Stimulated activated memory B cell treated with anti-CD40 and anti-IgM and Interleukin-4, amounts not matched to agents 10 μg/mL and 1 μg/mL and 100 μg/mL, for 72 hours (primary cell): Measurements from ENCODE around the gene MPC1.
"Not testable (repeated sequence)": the region's sequence is repeated elsewhere in the genome, so short reads cannot be mapped to it uniquely, and the experiment has no call there.

Experiments
- ATAC-seq: fragments of 150-1000 bp; cut with Tn5 transposase; 2 replicates; pipeline ENCODE4 v1.10.0; 2021
- H3K27ac Mint-ChIP-seq: one replicate; pipeline ENCODE4 v1.8.0; 2022; ENCODE audit warnings: mild to moderate bottlenecking, mixed read lengths
- H3K27me3 Mint-ChIP-seq: one replicate; pipeline ENCODE4 v1.8.0; 2022; ENCODE audit warnings: mixed read lengths
- H3K36me3 Mint-ChIP-seq: one replicate; pipeline ENCODE4 v1.8.0; 2022; ENCODE audit warnings: mixed read lengths
- H3K4me1 Mint-ChIP-seq: one replicate; pipeline ENCODE4 v1.8.0; 2022; ENCODE audit warnings: mixed read lengths
- H3K4me3 Mint-ChIP-seq: one replicate; pipeline ENCODE4 v1.8.0; 2022; ENCODE audit warnings: mild to moderate bottlenecking, moderate library complexity, mixed read lengths
- H3K9me3 Mint-ChIP-seq: one replicate; pipeline ENCODE4 v1.8.0; 2022; ENCODE audit warnings: mixed read lengths

Gene MPC1

GRCh38 chr6:166351715-166352285 lies 30.9 kb downstream of the MPC1 start:
- peaks cover 6% of the 10 kb centered on the region for H3K36me3 Mint-ChIP-seq
- ATAC-seq: peak; percentile 95

GRCh38 chr6:166348305-166348949 lies 34.3 kb downstream of the MPC1 start:
- no peak for ATAC-seq
- Mint-ChIP-seq H3K27ac (no peak overlapping the region), H3K36me3 (peaks cover 6% of the 10 kb centered on the region), H3K4me3 (no peak overlapping the region), H3K27me3 (no peaks in the 10 kb centered on the region), H3K9me3 (no peaks in the 10 kb centered on the region), H3K4me1 (peaks cover 23% of the 10 kb centered on the region)

More at GRCh38 chr6:166351715-166352285, 30.9 kb downstream of the MPC1 start:
- Mint-ChIP-seq H3K9me3 (no peaks in the 10 kb centered on the region), H3K4me1 (peaks cover 19% of the 10 kb centered on the region), H3K27me3 (no peaks in the 10 kb centered on the region), H3K27ac (peak overlapping the region; percentile 67), H3K4me3 (peak overlapping the region; percentile 62)

- ATAC-seq: no peak
- peaks cover 21% of the 10 kb centered on the region for H3K4me1 Mint-ChIP-seq
- peaks cover 6% of the 10 kb centered on the region for H3K36me3 Mint-ChIP-seq
- no peak overlapping the region for H3K4me3 Mint-ChIP-seq
- H3K27me3 Mint-ChIP-seq: no peaks in the 10 kb centered on the region
- H3K9me3 Mint-ChIP-seq: no peaks in the 10 kb centered on the region
- H3K27ac Mint-ChIP-seq: no peak overlapping the region
Observed at GRCh38 chr6:166346965-166347364, 35.8 kb downstream of the MPC1 start.

- Mint-ChIP-seq H3K36me3 (peaks cover 1% of the 10 kb centered on the region), H3K4me1 (peaks cover 16% of the 10 kb centered on the region), H3K27me3 (no peaks in the 10 kb centered on the region), H3K4me3 (no peak overlapping the region), H3K27ac (no peak overlapping the region), H3K9me3 (no peaks in the 10 kb centered on the region)
- no peak for ATAC-seq
Observed at GRCh38 chr6:166346449-166346848, 36.3 kb downstream of the MPC1 start.

DNA sequence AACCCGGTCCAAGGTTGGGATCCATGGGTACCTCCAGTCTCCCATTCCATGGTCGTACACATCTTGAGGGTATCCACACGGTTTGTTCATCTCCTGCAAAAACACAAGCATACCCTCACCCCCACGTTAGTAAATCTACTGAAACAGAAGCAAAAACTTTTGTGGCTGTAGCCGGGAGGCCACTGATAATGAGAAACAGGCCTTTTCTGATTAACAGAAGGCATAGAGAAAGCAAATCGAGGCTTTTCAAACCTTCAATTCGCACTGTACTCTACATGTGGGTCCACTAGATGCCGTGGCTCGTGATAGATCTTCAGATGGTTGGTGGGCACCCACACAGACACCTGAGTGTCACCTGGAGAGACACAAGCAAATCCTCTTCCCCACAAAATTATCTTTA lies 37.1 kb downstream of the MPC1 start:
- peaks cover 15% of the 10 kb centered on the region for H3K4me1 Mint-ChIP-seq
- H3K9me3 Mint-ChIP-seq, H3K27me3 Mint-ChIP-seq, ATAC-seq, H3K36me3 Mint-ChIP-seq, H3K4me3 Mint-ChIP-seq, H3K27ac Mint-ChIP-seq: not testable (repeated sequence)

- H3K27ac Mint-ChIP-seq, H3K9me3 Mint-ChIP-seq, H3K27me3 Mint-ChIP-seq, H3K4me3 Mint-ChIP-seq, ATAC-seq, H3K36me3 Mint-ChIP-seq: not testable (repeated sequence)
- H3K4me1 Mint-ChIP-seq: peaks cover 15% of the 10 kb centered on the region
Observed at GRCh38 chr6:166344921-166345320, 37.8 kb downstream of the MPC1 start.

DNA sequence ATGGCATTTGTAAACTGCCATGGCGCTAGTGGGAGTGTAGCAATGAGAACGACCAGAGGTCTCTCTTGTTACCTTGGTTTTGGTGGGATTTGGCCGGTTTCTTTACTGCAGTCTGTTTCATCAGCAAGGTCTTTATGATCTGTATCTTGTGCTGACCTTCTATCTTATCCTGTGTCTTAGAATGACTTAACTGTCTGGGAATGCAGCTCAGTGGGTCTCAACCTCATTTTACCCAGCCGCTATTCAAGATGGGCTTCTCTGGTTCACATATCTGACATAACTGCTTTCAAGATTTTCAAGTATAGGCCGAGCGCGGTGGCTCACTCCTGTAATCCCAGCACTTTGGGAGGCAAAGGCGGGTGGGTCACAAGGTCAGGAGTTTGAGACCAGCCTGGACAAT lies 38.5 kb downstream of the MPC1 start:
- no peak overlapping the region for H3K27ac Mint-ChIP-seq
- ATAC-seq: no peak
- no peaks in the 10 kb centered on the region for H3K27me3 Mint-ChIP-seq
- H3K9me3 Mint-ChIP-seq: no peaks in the 10 kb centered on the region
- H3K4me3 Mint-ChIP-seq: no peak overlapping the region
- no peaks in the 10 kb centered on the region for H3K36me3 Mint-ChIP-seq
- peaks cover 15% of the 10 kb centered on the region for H3K4me1 Mint-ChIP-seq

DNA sequence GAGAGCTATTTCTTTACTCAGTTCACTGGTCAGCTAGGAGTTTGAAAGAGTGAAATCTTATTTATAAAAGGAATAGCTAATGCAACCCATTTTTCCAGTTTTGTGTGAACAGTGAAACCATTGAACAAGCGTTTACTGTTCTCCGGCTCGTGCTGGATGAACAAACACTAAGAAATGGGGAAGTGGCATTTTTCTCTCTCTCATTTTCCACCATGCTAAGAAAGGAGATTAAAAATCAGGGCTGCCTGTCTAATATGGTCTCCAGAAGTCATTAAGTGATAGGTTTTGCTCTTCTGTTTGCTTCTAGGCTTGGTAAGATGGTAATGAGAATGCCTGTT lies 39.6 kb downstream of the MPC1 start:
- Mint-ChIP-seq H3K36me3 (no peaks in the 10 kb centered on the region), H3K27ac (peak overlapping the region; percentile 94), H3K4me1 (peaks cover 14% of the 10 kb centered on the region), H3K4me3 (peak overlapping the region; percentile 84), H3K9me3 (no peaks in the 10 kb centered on the region), H3K27me3 (no peaks in the 10 kb centered on the region)
- peak; percentile 59 for ATAC-seq

DNA sequence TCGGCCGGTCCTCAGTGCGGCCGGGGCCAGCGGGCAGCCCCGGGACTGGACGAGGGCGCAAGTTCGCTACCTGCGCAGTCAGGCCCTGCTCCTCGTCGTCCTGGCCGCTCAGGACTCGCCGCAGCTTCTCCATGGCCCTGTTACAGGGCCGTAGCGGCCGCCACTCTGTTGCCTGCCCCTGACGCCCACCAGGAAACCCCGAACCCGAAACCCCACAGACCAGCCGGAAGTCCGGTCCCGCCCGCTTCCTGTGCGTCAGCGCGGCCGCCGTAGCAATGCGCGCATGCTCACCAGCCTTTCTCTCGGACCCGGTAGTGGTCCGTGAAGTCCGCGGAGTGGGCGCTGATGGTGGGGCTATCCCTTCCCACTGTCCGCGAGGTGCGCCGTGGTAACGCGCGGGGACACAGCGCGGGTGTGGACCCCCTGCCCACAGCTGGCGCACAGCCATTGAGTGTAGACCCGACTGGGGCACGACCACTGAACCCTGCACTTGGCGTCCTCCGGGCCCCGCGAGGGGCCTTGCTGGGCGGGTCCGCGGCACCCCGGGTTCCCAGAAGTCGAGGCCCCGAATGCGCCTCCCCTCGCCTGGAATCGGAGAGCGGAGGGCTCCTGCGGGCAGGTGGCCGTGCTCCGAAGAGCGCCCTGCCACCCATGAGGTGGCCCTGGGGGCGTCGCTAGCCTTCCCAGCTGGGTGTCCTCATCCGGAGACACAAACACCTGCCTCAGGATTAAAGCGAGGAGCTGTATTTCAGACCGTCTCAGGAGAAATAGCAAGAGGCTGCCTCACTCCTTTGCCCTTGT lies 40.2 kb downstream of the MPC1 start, which contains the start of gene SFT2D1:
TSS of gene SFT2D1 (minus strand) at position 197 of the 801 bp plus-strand sequence. CDS start at position 133, 64 bp downstream.
- ATAC-seq: peak; percentile 93
- Mint-ChIP-seq H3K9me3 (no peaks in the 10 kb centered on the region), H3K27me3 (no peaks in the 10 kb centered on the region), H3K4me3 (peak within 1 kb of the TSS; percentile 84), H3K36me3 (peaks cover 1% of the 10 kb centered on the region), H3K27ac (peak within 1 kb of the TSS; percentile 94), H3K4me1 (peaks cover 11% of the 10 kb centered on the region)

DNA sequence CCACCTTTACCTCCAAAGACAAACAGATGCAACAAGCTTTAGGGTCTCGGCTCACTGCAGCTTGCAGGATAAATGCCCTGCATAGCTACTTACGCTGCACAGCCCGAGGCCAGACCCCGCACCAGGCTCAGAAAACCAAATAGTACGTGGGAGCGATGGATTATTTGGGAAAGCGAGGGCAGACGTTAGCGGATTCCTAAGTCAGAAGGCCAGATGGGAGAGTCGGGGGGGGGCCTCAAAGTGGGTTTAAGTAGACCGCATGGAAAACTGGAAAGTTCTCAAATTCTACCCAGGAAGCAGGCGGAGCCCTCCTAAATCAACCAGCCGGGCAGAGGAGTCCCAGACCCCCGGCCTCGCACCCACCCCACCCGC lies 40.8 kb downstream of the MPC1 start:
- H3K27me3 Mint-ChIP-seq: no peaks in the 10 kb centered on the region
- peak overlapping the region; percentile 84 for H3K4me3 Mint-ChIP-seq
- no peaks in the 10 kb centered on the region for H3K9me3 Mint-ChIP-seq
- ATAC-seq: peak; percentile 3
- peaks cover 13% of the 10 kb centered on the region for H3K4me1 Mint-ChIP-seq
- H3K36me3 Mint-ChIP-seq: peaks cover 7% of the 10 kb centered on the region
- H3K27ac Mint-ChIP-seq: peak overlapping the region; percentile 94

DNA sequence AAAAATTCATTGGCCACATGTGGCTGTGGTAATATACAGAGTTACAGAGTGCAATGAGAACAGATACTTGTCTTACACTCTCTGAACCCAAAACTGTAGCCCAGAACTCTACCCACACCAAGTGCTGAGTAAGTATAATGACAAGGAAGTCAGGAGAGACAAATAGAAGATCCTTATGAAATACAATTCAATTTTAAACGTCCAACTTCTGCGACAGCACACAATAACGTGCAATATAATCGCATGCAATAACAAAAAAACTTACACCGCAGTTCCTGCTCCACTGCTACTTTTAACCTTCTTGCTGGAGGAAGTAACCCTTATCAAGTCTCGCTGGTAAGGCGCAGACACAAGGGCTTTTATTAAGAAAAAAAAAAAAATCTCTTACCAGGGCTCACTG lies 41.3 kb downstream of the MPC1 start:
- H3K9me3 Mint-ChIP-seq: no peaks in the 10 kb centered on the region
- no peaks in the 10 kb centered on the region for H3K27me3 Mint-ChIP-seq
- peak overlapping the region; percentile 94 for H3K27ac Mint-ChIP-seq
- peak; percentile 34 for ATAC-seq
- H3K36me3 Mint-ChIP-seq: peaks cover 12% of the 10 kb centered on the region
- peak overlapping the region; percentile 84 for H3K4me3 Mint-ChIP-seq
- peaks cover 18% of the 10 kb centered on the region for H3K4me1 Mint-ChIP-seq

GRCh38 chr6:166338854-166339253 lies 43.9 kb downstream of the MPC1 start:
- H3K36me3 Mint-ChIP-seq: peaks cover 24% of the 10 kb centered on the region
- no peaks in the 10 kb centered on the region for H3K9me3 Mint-ChIP-seq
- no peak overlapping the region for H3K27ac Mint-ChIP-seq
- ATAC-seq: no peak
- H3K4me1 Mint-ChIP-seq: peaks cover 38% of the 10 kb centered on the region
- H3K27me3 Mint-ChIP-seq: no peaks in the 10 kb centered on the region
- no peak overlapping the region for H3K4me3 Mint-ChIP-seq

- Mint-ChIP-seq H3K4me1 (peaks cover 52% of the 10 kb centered on the region), H3K4me3 (peak overlapping the region; percentile 19), H3K36me3 (peaks cover 41% of the 10 kb centered on the region), H3K27me3 (no peaks in the 10 kb centered on the region), H3K27ac (peak overlapping the region; percentile 82), H3K9me3 (no peaks in the 10 kb centered on the region)
- ATAC-seq: no peak
Observed at GRCh38 chr6:166336847-166337246, 45.9 kb downstream of the MPC1 start.

DNA sequence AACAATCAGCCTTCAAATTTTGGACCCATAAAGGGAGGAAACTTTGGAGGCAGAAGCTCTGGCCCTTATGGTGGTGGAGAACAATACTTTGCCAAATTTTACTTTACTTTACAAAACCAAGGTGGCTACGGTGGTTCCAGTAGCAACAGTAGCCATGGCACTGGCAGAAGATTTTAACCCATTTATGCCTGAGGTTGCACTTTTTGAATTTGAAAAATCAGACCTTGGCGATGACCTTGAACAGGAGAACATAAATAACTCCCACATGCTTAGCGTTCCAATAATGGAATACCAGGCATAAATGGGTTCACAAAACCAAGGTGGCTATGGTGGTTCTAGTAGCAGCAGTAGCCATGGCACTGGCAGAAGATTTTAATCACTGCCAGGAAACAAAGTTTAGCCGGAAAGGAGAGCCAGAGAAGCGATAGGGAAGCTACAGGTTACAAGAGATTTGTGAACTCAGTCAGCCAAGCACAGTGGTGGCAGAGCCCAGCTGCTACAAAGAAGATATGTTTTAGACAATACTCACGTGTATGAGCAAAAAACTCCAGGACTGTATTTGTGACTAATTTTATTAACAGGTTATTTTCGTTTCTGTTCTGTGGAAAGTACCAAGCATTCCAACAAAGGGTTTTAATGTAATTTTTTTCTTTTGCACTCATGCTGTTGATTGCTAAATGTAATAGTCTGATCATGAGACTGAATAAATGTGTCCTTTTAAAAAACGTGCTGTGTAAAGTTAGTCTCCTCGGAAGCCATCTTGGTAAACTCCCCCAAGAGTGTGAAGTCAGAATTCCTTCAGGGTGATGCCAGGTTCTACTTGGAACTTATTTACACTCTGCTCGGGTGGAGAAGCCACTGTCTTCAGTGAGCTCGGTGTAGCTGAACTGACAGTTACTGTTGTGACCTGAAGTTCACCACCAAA lies 47.1 kb downstream of the MPC1 start:
- H3K4me3 Mint-ChIP-seq: no peak overlapping the region
- H3K4me1 Mint-ChIP-seq: peaks cover 53% of the 10 kb centered on the region
- peak overlapping the region; percentile 82 for H3K27ac Mint-ChIP-seq
- H3K9me3 Mint-ChIP-seq: no peaks in the 10 kb centered on the region
- peaks cover 41% of the 10 kb centered on the region for H3K36me3 Mint-ChIP-seq
- peak; percentile 65 for ATAC-seq
- H3K27me3 Mint-ChIP-seq: no peaks in the 10 kb centered on the region

GRCh38 chr6:166334878-166335277 lies 47.9 kb downstream of the MPC1 start:
- peaks cover 41% of the 10 kb centered on the region for H3K36me3 Mint-ChIP-seq
- H3K9me3 Mint-ChIP-seq: no peaks in the 10 kb centered on the region
- H3K4me1 Mint-ChIP-seq: peaks cover 53% of the 10 kb centered on the region
- peak overlapping the region; percentile 34 for H3K4me3 Mint-ChIP-seq
- H3K27me3 Mint-ChIP-seq: no peaks in the 10 kb centered on the region
- peak overlapping the region; percentile 82 for H3K27ac Mint-ChIP-seq
- ATAC-seq: no peak
